DND-41 (cell line): ENCODE results near the gene ITPR2.

ENCODE experiments used
- ATAC-seq: fragments of 200-7000 bp; cut with Tn5 transposase; 3 replicates; pipeline ENCODE4 v1.9.1; 2021; ENCODE audit warnings: low read depth; ENCODE audit not compliant: insufficient read depth
- DNase-seq: peaks from one replicate; pipeline ENCODE4 v3.0.0-alpha.2; 2020
- H2AFZ ChIP-seq: 2 replicates; pipeline ENCODE4 v1.6.0; 2012; ENCODE audit warnings: low read depth, low read length
- H3K27ac ChIP-seq: 2 replicates; pipeline ENCODE4 v1.5.1; 2012; ENCODE audit warnings: low read length, inconsistent platforms
- H3K27me3 ChIP-seq: fragments of 200-600 bp; sonication (generic); 2 replicates; pipeline ENCODE4 v1.6.0; 2012; ENCODE audit warnings: low read length, mild to moderate bottlenecking, inconsistent platforms; ENCODE audit not compliant: insufficient read depth, poor library complexity
- H3K36me3 ChIP-seq: 2 replicates; pipeline ENCODE4 v1.5.1; 2012; ENCODE audit warnings: low read length, inconsistent platforms; ENCODE audit not compliant: insufficient read depth
- H3K4me1 ChIP-seq: 2 replicates; pipeline ENCODE4 v1.5.1; 2012; ENCODE audit warnings: mild to moderate bottlenecking, low read length; ENCODE audit not compliant: insufficient read depth
- H3K4me2 ChIP-seq: 2 replicates; pipeline ENCODE4 v1.6.0; 2012; ENCODE audit warnings: mild to moderate bottlenecking, moderate library complexity, low read length, inconsistent platforms; ENCODE audit not compliant: insufficient read depth
- H3K4me3 ChIP-seq, 2 experiments: fragments of 200-600 bp in 1 of 2; shearing (Covaris generic) in 1 of 2; 2 replicates each; pipeline ENCODE4 v1.5.1; 2012 to 2016; ENCODE audit warnings: inconsistent platforms in 2 of 2, low read length in 2 of 2, mild to moderate bottlenecking in 2 of 2, low read depth in 1 of 2, moderate library complexity in 1 of 2
- H3K79me2 ChIP-seq: 2 replicates; pipeline ENCODE4 v1.6.0; 2012; ENCODE audit warnings: low read length, inconsistent platforms; ENCODE audit not compliant: insufficient read depth
- H3K9ac ChIP-seq: 2 replicates; pipeline ENCODE4 v1.6.0; 2012; ENCODE audit warnings: low read depth, mild to moderate bottlenecking, inconsistent platforms, low read length, moderate library complexity
- H3K9me3 ChIP-seq: 2 replicates; pipeline ENCODE4 v1.5.1; 2012; ENCODE audit warnings: low read length, moderate library complexity, mild to moderate bottlenecking, inconsistent platforms; ENCODE audit not compliant: insufficient read depth, severe bottlenecking
- H4K20me1 ChIP-seq: 2 replicates; pipeline ENCODE4 v1.6.0; 2012; ENCODE audit warnings: low read length; ENCODE audit not compliant: insufficient read depth
- CTCF ChIP-seq: IDR thresholded peaks from 2 replicates; pipeline ENCODE4 v1.5.1; 2012; ENCODE audit warnings: borderline replicate concordance, low read length, moderate library complexity, mild to moderate bottlenecking; ENCODE audit not compliant: poor library complexity, severe bottlenecking; ENCODE audit errors: extremely low read depth
- EZH2 ChIP-seq: IDR thresholded peaks from 3 replicates; pipeline ENCODE4 v1.6.1; 2012; ENCODE audit warnings: borderline replicate concordance, low read depth, mild to moderate bottlenecking, moderate library complexity, low read length, inconsistent platforms; ENCODE audit not compliant: severe bottlenecking

ITPR2 gene

GRCh38 chr12:26854031-26854390 lies 21.0 kb upstream of the ITPR2 start:
- DNase-seq (no peak), ATAC-seq (peak; percentile 56)
- Histone ChIP-seq H3K79me2 (no peaks in the 10 kb centered on the region), H2AFZ (peak overlapping the region; percentile 75), H3K9ac (peak overlapping the region; percentile 34), H3K36me3 (no peaks in the 10 kb centered on the region), H3K9me3 (no peaks in the 10 kb centered on the region), H3K4me3 (no peak overlapping the region), H3K4me2 (peak overlapping the region; percentile 41), H4K20me1 (no peaks in the 10 kb centered on the region), H3K4me1 (peaks cover 24% of the 10 kb centered on the region), H3K27me3 (no peaks in the 10 kb centered on the region), H3K27ac (peak overlapping the region; percentile 60)
- no peak for TF ChIP-seq CTCF
- no peak for TF ChIP-seq EZH2

DNA sequence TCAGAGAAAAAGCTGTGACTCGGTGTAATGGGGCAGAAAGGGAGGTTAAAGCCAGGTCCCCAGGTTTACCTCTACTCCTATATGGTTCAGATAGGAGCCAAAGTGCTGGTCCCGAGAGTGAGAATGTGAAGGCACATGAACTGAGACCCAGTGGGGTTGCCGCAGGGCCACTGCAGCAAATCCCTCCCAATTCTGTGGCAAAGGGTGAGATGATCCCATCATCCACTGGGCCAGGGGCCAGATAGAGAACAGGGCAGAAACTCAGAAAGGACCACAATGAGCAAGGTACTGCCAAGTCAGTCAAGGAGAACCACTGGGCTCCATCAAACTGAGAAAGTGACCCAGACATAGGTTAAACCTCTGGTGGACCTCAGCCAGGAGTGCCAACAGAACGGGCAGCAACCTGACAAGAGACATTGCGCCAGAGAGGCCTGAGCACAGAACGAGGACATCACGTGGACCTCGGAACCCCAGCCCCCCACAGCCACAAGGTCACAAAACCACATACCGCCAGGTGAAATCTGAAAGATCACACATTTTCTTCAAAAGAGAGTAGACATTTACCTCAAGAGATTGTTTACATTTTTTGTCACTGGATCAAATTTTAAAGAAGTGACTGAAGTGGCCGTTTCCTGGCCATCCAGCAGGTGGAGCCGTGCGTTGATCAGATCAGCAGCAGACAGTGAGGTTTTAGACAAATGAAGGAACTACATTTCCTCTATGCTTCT lies 20.5 kb upstream of the ITPR2 start:
- no peak overlapping the region for H3K4me3 ChIP-seq
- no peaks in the 10 kb centered on the region for H4K20me1 ChIP-seq
- H3K4me1 ChIP-seq: peaks cover 24% of the 10 kb centered on the region
- peak; percentile 98 for ATAC-seq
- no peaks in the 10 kb centered on the region for H3K27me3 ChIP-seq
- H3K4me2 ChIP-seq: peak overlapping the region; percentile 41; the same call in 1 of the 2 replicates
- peak overlapping the region; percentile 75 for H2AFZ ChIP-seq
- peak; percentile 82 for DNase-seq
- peak overlapping the region; percentile 71 for H3K27ac ChIP-seq
- TF ChIP-seq EZH2: no peak
- peak; percentile 96 for TF ChIP-seq CTCF
- H3K79me2 ChIP-seq: no peaks in the 10 kb centered on the region
- H3K9me3 ChIP-seq: no peaks in the 10 kb centered on the region
- no peaks in the 10 kb centered on the region for H3K36me3 ChIP-seq
- peak overlapping the region; percentile 34 for H3K9ac ChIP-seq

GRCh38 chr12:26851031-26851809 lies 18.2 kb upstream of the ITPR2 start:
- no peak overlapping the region for H3K27ac ChIP-seq

More at GRCh38 chr12:26851031-26851809, 18.2 kb upstream of the ITPR2 start:
- no peak overlapping the region for H3K9ac ChIP-seq
- H3K9me3 ChIP-seq: no peaks in the 10 kb centered on the region
- no peaks in the 10 kb centered on the region for H3K79me2 ChIP-seq
- no peaks in the 10 kb centered on the region for H4K20me1 ChIP-seq
- no peaks in the 10 kb centered on the region for H3K36me3 ChIP-seq
- TF ChIP-seq CTCF (no peak), EZH2 (no peak)
- no peaks in the 10 kb centered on the region for H3K27me3 ChIP-seq
- H3K4me2 ChIP-seq: no peak overlapping the region
- ATAC-seq: no peak
- peaks cover 35% of the 10 kb centered on the region for H3K4me1 ChIP-seq
- no peak for DNase-seq
- H3K4me3 ChIP-seq: no peak overlapping the region
- no peak overlapping the region for H2AFZ ChIP-seq
